Measurements from ENCODE around the gene CCDC192.

GRCh38 chr5:127894461-127894860 is 191.3 kb downstream of the CCDC192 start:
- TF ChIP-seq CTCF (conservative IDR thresholded peaks at IDR 0.05; ENCODE audit: low read length) = no peak
- no peak for TF ChIP-seq EZH2phosphoT487 (IDR thresholded peaks at IDR 0.05; ENCODE audit: borderline replicate concordance)

Measured in Loucy (cell line).